ENCODE results near the gene GRAMD2A.

- TF ChIP-seq, protein P1, sequence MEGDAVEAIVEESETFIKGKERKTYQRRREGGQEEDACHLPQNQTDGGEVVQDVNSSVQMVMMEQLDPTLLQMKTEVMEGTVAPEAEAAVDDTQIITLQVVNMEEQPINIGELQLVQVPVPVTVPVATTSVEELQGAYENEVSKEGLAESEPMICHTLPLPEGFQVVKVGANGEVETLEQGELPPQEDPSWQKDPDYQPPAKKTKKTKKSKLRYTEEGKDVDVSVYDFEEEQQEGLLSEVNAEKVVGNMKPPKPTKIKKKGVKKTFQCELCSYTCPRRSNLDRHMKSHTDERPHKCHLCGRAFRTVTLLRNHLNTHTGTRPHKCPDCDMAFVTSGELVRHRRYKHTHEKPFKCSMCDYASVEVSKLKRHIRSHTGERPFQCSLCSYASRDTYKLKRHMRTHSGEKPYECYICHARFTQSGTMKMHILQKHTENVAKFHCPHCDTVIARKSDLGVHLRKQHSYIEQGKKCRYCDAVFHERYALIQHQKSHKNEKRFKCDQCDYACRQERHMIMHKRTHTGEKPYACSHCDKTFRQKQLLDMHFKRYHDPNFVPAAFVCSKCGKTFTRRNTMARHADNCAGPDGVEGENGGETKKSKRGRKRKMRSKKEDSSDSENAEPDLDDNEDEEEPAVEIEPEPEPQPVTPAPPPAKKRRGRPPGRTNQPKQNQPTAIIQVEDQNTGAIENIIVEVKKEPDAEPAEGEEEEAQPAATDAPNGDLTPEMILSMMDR (IDR thresholded peaks at IDR 0.05): no peak
- TF ChIP-seq ZFX (IDR thresholded peaks at IDR 0.05; ENCODE audit: borderline replicate concordance): no peak
Measured at GRCh38 chr15:72169921-72170611, 27.5 kb downstream of the GRAMD2A start.

All from 22Rv1 (cell line).